Measurements from ENCODE around the gene CKAP2L.

DNA sequence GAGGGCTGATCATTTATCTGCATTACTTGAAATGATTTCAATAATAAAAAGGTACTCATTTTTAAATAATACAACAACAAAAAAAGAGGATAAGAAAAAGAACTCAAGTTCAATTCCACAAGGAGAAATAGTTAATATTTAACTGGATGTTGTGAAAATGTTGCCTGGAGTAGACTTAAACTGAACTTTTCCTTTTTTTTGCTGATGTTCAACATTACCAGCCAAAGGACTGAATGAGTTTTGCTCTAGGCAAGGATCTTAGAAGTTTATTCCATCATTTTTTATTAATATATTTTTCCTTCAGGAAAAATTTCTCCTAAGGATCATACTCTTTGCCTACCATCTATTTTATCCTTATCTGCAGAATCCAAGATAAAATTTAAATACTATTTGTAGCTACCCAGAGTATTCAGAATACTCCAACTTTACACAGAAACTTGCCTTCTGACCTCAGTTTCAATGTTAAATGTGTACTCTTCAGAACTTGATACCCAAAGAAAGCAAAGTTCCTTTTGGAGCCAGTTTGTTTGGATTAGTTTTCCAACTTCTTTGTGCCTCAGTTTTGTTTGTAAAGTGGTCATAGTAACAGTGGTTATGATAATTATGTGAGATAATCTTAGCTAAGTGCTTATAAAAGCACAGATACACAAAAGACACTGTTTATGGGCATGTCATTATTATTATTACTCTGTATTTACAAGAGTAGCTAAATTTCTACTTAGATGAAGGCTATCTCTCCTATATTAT lies 12.8 kb downstream of the CKAP2L start:
- TF ChIP-seq, protein P1, sequence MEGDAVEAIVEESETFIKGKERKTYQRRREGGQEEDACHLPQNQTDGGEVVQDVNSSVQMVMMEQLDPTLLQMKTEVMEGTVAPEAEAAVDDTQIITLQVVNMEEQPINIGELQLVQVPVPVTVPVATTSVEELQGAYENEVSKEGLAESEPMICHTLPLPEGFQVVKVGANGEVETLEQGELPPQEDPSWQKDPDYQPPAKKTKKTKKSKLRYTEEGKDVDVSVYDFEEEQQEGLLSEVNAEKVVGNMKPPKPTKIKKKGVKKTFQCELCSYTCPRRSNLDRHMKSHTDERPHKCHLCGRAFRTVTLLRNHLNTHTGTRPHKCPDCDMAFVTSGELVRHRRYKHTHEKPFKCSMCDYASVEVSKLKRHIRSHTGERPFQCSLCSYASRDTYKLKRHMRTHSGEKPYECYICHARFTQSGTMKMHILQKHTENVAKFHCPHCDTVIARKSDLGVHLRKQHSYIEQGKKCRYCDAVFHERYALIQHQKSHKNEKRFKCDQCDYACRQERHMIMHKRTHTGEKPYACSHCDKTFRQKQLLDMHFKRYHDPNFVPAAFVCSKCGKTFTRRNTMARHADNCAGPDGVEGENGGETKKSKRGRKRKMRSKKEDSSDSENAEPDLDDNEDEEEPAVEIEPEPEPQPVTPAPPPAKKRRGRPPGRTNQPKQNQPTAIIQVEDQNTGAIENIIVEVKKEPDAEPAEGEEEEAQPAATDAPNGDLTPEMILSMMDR (IDR thresholded peaks at IDR 0.05; ENCODE audit: low read depth, low read length, missing input control): no peak
- TF ChIP-seq RXRA (IDR thresholded peaks at IDR 0.05): peak in 1 of 2 donors; percentile 30
- TF ChIP-seq, protein P2, sequence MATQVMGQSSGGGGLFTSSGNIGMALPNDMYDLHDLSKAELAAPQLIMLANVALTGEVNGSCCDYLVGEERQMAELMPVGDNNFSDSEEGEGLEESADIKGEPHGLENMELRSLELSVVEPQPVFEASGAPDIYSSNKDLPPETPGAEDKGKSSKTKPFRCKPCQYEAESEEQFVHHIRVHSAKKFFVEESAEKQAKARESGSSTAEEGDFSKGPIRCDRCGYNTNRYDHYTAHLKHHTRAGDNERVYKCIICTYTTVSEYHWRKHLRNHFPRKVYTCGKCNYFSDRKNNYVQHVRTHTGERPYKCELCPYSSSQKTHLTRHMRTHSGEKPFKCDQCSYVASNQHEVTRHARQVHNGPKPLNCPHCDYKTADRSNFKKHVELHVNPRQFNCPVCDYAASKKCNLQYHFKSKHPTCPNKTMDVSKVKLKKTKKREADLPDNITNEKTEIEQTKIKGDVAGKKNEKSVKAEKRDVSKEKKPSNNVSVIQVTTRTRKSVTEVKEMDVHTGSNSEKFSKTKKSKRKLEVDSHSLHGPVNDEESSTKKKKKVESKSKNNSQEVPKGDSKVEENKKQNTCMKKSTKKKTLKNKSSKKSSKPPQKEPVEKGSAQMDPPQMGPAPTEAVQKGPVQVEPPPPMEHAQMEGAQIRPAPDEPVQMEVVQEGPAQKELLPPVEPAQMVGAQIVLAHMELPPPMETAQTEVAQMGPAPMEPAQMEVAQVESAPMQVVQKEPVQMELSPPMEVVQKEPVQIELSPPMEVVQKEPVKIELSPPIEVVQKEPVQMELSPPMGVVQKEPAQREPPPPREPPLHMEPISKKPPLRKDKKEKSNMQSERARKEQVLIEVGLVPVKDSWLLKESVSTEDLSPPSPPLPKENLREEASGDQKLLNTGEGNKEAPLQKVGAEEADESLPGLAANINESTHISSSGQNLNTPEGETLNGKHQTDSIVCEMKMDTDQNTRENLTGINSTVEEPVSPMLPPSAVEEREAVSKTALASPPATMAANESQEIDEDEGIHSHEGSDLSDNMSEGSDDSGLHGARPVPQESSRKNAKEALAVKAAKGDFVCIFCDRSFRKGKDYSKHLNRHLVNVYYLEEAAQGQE (IDR thresholded peaks at IDR 0.05): peak; percentile 61
- TF ChIP-seq GABPA (IDR thresholded peaks at IDR 0.05 in 1 of 2, conservative IDR thresholded peaks at IDR 0.05 in 1 of 2): no peak
- peak in 1 of 2 donors; percentile 12 for TF ChIP-seq RAD21 (IDR thresholded peaks at IDR 0.05)

All from liver (tissue), 3 donors.